HG03565 (cell line): ENCODE data around the gene FSTL1.

Experiments
- ATAC-seq: cut with Tn5 transposase; IDR thresholded peaks from one replicate; pipeline ENCODE4 v1.9.1; 2021; ENCODE audit warnings: mild to moderate bottlenecking, moderate library complexity; ENCODE audit not compliant: unreplicated experiment

The FSTL1 gene

DNA sequence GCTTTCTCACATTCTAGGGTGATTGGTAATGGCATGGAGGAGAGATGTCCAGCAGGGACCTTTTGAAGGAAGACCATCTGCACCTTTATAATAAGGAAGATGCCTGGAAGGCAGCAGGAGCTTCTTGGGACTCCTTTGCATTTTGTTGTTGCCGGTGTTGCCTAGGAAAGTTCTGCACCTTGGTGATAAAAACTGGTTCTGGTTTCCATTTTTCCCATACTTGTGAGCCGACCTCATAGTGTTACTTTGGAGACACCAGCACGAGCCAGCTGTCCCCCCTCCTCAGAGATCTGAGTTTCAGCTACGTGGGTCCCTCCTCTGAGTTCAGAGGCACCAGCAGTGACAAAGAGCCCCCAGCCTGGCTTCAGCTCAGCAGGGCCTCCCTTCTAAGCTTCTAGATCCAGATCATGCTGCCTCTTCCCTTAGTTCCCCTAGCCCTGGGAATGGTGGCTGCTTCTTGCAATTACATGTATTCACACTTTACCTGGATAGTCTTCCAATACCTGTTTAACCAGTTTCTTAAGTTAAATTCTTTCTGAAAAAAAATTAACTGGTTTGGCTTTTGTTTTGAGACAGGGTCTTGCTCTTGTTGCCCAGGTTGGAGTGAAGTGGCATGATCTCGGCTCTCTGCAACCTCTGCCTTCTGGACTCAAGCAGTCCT is 18.0 kb upstream of the FSTL1 start:
- no peak for ATAC-seq

DNA sequence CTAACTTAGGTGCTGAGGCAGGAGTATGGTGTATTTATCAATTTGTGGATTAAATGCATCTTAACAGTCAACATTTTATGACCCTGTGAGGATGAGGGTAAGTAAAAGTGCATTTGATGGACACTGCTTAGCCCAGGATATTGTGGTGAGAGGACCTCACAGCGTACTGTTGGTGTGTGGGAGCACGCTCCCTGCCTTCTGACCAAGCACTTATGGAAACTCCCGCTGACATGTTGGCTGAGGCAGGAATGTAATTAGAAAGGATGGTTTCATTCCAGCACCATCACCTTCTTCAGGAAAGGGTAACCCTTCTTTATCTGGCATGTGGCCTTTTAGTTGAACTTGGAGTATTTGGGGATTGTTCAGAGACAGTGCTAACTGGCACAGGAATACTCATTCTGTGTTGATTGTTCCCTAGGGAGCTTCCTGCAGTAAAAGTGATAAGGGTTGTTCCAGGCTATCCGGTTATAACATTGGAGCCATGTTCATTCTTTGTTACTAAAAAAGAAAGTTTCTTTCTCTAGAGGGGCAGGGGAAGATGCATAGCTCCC is 11.7 kb upstream of the FSTL1 start:
- ATAC-seq = no peak

DNA sequence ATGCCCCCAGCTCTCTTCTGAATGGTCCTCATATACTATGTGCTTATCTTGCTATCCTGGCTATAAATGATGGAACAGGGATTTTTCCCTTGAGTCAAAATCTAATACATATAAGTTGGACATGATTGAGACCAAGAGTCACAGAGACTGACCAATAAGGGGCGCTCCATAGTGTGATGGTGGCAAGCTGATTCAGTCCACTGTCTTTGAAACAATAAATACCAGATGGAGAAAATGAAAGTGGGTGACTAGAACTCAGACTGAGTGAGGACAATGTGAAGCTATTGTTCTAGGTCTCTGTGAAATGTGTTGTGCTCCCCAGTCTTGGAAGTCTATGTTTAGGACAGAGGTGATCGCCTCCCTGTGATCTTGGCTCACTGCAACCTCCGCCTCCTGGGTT is 10.6 kb upstream of the FSTL1 start:
- ATAC-seq = no peak

DNA sequence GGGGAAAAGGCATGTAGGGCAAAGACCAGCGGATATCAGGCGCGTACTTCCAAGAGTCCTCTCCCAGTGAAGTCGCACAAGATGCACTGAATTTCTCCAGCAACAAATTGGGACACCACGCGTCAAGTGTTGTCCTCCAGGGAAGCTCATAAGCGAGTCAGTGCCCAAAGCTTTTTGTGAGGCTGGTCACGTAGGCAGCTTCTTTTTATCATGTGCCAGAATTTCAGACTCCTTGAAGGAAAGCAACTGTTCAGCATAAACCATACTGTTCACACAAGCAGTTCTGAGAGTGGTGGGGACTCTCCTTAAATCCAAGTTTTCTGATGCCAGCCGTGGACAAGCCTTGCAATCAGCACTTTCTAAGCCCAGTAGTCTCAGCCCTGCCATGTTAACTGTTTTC is 10.1 kb upstream of the FSTL1 start:
- no peak for ATAC-seq

DNA sequence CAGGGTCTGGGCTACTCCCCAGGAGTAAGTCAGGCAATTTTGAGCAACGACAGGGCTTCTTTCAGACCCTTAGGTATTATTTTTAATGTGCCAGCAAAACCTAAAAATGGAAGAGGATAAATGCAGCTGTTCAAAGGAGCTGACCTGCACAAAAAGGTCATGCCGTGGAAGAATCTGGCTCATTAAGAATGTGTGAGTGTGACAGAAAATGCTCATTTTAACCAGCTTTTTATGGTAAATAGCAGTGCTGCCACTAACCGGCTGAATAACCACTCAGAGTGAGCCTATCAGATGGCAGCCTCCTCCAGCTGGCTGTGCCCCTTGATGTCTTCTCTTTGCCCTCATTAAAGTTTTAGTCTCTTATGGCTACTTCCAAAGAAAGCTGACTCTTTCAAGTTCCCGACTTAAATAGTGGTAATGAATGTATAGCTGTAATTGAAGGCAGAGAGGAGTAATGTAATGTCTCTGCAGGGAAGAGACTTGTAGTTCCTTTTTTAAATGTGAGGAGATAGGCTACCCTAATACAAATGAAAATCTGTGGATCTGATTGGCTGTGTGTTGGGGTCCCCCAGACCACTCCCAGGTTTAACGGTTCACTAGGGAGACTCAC is 9.5 kb upstream of the FSTL1 start:
- ATAC-seq = no peak

DNA sequence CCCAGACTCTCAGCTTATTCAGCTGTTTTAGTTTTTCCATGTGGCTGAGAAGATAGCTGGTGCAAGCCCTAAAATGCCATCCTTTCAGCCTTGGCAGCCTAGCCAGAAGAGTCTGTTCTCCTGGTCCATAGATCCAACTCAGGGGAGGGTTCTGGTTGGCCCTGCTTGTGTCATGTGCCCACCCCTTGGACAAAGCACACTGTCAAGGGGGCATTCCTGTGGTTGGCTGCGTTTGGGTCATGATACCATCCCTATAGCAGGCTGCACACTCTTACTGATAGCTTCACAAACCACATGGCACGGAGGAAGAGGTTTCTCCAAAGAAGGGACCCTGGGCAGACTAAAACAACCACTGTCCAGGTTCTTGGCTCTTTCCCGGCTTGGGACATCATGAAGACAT is 8.4 kb upstream of the FSTL1 start:
- ATAC-seq = no peak

DNA sequence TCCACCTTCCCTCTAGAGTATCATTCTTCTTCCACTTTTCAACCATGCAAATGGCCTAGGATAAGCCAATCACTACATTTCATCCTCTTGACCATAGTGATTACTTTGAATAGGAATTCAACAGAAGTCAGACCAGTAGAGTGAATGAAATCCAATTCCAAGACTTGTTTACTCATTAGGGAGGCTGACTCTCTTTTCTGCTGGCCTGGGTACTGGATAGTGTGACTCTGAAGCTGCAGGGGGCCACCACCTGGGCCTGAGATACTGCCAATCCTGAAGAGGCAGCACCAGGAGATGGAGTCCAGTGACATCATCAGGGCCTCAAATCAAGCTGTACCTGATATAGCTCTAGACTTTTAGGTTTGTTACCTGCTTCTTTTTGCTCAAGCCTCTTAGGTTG is 7.0 kb upstream of the FSTL1 start:
- no peak for ATAC-seq

DNA sequence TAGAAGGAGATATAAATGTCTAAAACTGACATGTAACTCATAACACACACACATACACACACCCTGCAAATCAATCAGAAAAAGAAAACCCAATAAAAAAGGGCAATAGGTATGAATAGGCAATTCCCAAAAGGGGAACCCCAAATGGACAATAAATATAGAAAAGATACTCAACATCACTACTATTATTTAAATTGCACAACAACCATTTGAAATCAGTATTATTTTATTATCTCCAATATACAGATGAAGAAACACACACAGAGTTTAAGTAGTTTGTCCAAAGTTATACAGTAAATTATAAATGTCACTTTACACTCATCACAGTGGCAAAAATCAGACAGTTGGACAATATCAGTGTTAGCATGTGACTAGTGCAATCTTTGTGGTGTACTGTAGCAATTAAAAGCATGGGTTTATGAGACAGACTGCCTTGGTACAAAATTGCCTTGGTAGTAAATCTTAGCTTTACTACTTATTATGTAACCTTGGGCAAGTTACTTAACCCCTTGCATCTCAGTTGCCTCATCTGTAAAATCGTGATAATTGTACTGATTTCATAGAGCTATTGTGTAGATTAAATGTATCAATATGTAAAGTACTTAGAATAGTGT is 3.4 kb upstream of the FSTL1 start:
- no peak for ATAC-seq

DNA sequence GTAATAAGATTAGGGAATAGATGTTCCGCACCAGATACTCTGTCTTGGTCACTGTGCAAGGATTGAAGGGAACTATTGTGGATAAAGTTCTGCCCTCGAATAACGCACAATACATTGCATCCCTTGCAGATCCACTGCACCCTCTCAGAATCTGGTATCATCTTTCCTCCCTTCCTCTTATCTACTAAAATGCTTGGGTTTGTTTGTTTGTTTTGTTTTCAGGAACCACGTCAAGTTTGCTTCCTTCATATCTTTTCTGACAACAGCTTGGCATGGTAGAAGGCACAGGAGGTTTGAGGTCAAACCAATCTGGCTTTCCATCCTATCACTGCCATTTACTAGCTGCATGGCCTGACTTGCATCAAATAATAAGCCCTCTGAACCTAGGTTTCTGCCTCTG is 2.0 kb upstream of the FSTL1 start:
- ATAC-seq = no peak

DNA sequence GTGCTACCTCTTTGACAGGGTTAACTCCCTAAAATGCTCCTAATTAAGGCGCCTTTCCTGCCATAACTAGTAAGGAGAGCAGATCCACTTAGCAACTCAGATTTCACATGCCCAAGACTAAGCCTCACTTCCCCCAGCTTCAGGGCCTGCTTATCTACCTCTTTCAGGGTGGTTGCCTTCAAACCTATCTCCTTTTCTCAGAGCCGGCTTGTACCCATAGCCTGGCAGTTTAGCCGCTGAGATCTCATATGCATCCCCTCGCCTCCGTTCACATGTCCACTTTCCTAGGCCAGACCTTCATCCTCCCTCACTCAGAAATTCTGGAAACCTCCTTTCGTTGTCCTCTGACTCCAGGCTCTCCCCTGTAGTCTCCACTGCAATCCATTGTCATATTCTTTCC is 1.0 kb upstream of the FSTL1 start:
- ATAC-seq = no peak

DNA sequence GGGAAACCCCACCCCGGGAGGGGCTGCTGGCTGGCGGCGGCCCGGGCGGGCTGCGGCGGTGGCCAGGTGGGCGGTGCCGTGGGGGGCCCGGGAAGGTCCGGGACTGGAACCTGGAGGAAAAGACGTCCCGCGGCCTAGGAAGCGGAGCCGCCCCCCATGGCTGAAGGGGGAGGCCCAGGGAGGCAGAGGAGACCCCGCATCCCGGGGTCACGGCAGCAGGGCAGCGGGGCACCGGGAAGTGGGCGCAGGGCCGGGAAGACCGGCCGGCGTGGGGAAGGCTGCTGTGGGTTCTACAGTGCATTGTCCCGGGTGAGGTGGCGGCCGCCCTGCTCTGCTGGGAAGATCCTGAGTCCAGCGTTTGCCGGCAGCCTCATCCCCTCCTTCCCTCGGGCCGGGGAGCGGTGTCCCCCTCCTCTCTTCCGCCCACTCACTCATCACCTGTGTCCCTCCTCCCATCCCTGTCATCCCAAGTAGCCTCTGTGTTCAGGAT is 525 bp upstream of the FSTL1 start:
- no peak for ATAC-seq

DNA sequence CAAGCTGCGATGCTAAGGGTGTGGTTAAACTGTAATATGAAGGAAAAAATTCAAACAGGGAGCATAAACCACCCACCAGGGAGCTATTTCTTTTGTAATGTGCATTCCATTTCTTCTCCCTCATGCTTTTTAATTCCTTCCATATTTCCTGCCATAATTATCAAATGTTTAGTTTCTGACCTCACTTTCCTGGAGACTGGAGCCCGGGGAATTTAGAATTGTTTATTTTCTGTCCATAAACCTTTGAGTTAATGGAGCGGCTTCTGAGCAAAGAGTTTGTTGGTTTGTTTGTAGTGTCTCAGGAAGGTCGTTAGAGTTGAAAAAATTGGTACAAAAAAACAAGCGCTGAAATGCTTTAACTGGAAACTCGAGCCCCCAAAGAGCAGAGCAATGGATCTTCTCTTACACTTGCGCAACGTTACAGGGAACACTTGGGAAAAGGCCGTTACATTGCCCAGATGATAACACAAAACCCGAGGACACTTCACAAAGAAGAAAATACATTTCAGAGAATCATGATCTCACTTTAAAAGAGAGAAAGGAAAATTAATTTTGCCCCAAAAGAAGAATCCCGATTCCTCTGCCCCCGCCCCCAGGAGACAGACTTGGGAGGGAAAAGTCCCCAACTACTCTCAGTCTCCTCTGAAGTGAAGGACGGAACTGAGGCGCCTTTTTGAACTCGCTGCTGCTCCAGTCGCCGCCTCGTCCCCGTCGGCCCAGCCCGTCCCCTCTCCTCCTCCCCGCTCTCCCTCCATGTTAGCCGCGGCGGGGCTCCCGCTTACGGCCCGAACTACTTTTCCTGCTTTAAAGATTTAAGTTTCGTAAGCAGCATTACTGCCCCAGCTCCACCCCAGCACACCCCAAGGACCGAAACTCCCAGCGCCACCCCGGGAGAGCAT is 842 bp downstream of the FSTL1 start:
- no peak for ATAC-seq

DNA sequence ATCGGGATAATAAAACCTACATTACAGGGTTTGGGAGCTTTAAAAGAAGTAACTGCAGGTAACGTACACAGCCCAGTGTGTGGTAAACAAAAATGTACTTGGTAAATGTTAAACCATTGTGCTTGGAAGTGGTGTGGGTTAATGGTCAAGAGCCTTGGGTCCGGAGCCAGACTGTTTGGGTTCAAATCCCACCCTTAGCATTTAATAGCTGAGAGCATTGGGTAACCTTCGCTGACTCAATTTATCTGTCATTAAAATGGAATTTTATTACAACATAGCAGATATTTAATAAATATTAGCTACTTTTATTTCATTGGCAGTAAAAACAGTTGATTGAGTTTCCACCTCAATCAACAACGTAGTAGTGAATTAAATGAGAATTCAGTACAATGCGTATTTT is 1.5 kb downstream of the FSTL1 start:
- ATAC-seq = no peak

DNA sequence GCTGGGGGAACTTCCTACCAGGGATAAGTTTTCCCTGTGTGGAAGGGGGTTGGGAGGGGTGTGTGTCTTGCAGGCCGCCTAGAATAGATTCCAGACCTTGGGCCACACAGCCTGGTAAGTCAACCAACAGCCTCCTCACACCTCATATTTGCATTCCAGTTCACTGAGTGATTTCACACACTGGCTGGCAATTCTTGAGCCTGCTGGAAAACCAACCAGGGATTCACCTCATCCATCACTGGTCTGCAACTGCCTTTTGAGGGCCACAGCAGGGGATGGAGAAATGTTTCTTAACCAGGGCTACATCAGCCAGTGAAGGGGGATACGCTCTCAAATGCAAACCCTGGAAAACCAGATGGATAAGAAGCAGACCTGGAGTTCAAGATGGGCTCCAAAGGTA is 2.0 kb downstream of the FSTL1 start:
- no peak for ATAC-seq

DNA sequence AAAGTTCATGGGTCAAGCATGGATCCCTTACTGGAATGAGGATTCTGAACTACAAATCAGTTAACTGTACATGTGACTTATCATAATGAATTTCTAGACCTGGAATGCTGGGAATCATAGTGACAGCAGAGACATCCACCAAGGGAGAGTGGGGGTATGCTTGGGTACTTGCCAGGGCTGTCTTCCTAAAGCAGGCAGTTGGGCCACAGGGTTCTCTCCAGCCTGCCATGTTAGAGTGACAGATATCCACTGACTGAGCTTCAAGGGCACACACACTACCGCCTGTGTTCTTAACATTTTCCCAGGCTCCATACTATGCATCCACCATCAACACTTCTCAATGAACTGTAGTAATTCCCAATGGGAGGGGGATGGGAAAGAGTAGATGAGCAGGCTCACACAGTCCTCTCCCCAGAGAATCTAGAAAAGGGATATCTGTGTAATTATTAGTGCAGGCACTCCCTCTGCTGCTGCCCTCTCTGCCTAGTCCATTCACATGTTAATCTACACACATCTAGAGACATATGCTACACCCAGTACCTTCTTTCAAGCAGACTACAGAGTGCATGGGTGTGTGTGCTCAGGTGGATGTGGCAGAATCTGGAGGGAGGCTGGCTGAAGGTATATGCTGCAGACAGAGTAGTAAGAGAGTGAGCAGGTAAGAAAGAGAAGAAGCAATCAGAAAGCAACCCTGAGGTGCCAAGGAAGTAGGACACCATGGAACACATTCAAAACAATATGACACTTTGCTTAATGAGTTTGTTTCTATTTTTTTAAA is 3.7 kb downstream of the FSTL1 start:
- ATAC-seq = no peak

DNA sequence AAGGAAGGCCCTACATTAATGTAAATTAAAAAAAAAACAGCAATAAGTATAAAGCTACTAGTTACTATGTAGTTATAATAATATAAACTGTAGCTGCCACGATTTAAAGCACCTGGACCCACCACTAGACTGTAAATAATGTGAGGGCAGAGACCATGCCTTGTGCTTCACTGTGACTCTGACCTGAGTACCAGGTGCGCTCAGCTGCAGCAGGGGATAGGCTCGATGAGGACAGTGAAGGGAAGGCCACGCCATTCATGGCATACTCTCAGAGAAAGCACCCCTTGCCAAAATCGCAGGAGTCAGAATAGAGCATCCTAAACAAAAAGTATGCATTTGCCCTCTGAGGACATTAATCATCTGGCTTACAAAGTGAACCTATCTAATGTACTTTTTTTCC is 5.1 kb downstream of the FSTL1 start:
- no peak for ATAC-seq

DNA sequence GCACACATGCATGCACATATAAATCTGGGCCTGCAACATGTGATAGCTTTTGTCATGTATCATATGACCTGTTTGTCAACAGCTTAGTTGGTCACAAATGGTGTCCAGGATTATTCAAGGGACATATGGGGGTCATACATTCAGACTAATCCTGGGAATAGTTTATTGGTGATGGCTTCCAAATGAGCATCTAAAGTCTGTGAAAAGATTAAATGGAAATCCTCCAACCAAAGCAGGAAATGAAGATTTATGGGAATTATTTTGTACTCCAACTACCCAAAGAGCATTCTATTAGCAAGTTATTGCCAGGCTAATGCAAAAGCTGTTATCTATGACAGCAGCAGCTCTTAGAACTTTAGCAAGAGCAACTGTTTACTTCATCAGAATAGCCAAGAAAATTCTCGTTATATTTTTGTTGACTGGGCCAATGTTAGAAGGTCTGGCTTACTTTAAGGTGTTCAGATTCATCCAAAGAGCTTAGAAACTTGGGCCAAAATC is 7.1 kb downstream of the FSTL1 start:
- ATAC-seq = no peak

DNA sequence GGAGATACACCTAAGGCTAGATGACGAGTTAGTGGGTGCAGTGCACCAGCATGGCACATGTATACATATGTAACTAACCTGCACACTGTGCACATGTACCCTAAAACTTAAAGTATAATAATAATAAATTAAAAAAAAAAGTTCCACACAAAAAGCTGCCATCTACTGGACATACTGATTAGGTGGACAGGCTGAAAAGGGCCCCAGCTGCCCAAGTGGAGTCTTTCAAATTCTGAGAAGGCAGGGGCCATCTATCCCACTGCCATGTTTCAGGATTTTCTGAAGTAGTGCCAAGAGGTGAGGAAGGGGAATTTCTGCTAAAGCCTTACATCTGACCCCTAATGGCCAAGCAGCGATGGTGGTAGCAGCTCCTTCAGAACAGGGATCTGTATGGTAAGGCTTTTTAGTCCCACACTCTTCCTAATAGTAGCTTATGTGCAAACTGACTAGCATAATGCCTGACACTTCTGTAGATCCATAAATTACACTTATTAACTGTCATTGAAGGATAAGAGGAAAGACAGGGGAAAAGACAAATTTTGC is 7.7 kb downstream of the FSTL1 start:
- no peak for ATAC-seq

DNA sequence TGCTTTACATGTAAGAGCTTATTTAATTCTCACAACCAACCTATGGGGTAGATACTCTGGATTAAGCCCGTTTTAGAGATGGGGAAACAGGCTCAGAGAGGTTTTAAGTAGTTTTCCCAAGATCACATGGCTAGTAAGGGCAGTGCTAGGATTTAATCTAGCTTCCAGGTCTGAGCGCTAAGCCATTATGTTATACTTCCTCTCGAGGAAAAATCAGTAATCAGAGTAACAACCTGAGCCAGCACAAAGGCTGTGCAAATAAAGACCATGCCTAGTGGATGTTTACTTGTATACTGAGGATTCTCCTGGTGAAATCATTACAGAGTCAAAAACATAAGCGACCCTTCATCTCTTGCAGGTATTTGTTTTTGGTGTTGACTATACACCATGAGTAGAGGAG is 9.0 kb downstream of the FSTL1 start:
- ATAC-seq = no peak

DNA sequence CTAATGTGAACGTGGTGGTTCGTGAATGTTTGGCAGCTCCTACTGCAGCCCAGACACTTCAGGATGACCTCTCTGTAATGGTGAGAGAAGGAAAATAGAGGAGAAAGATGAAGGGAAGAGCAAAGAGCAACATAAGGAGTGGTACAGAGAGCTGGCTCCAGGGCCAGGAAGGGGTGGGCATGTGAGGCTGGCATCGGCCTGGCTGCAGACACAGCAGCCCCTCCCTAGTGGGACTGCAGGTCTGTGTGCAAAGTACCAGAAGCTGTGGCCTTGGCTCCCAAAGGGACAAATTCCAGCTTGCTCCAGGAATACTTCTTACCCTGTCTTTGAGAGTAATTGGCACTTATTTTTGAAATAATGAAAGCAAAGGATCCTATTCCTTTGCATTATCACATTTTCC is 10.0 kb downstream of the FSTL1 start:
- ATAC-seq = no peak
